Muscle of arm (tissue), 12 donors: ENCODE data around the gene HTRA3. TPM values are rescaled to one million over a fixed set of nuclear protein-coding genes. Genes with fewer than 3 reads are reported as not detected.
A peak's percentile ranks its signal among the peaks of the same experiment; 100 is the strongest.

Experiments used
- DNase-seq: peaks from one replicate; pipeline ENCODE4 v3.0.0-alpha.2; 2013
- polyA plus RNA-seq, 12 donors: library from polyadenylated mRNA; unstranded; fragments of 120-200 nt; gene quantifications; one replicate each; pipeline ENCODE4 v1.2.1, GENCODE V29; 2013; ENCODE audit not compliant: insufficient read length in 12 of 12

Gene HTRA3
- polyA plus RNA-seq, 12 donors, result 29.7 to 62.6 (median 46.4) TPM; not detected in 1

- no peak for DNase-seq
Observed at GRCh38 chr4:8245884-8246833, 23.4 kb upstream of the HTRA3 start.

GRCh38 chr4:8247047-8247930 lies 22.3 kb upstream of the HTRA3 start:
- DNase-seq, result no peak

DNA sequence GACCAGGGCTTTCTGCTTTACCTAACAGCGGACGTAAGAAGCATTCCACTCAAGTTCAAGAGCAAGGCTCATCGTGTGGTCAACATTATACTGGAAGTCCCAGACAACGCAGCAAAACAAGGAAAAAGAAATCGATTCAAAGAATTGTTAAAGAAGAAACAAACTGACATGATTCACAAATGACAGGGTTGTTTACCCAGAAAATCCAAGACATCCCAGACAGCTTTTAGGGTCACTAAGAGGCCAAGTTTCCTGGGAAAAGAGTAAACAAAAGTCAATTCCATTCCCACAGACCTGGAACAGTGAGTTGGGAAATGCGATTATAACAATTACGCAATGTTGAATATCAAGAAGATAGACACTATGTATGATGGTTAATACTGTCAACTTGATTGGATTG lies 21.5 kb upstream of the HTRA3 start:
- DNase-seq, result no peak

- DNase-seq, result no peak
Observed at GRCh38 chr4:8250227-8250626, 19.3 kb upstream of the HTRA3 start.

DNA sequence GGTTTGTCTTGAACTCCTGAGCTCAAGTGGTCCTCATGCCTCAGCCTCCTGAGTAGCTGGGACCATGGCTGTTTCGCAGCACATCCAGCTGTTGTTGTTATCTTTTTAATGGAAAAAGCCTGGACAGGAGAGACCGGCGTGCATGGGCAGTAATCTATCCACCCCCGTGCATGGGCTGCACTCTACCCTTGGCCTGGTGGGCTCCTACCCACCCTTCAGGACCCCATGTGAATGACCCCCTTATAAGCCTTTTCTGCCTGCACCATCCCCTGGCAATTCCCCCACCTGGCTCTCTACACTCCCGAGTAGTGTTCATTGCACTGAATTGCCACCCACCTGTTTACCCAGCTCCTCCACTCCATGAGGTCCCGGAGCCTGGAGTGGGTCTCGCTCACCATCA lies 18.9 kb upstream of the HTRA3 start:
- no peak for DNase-seq

DNA sequence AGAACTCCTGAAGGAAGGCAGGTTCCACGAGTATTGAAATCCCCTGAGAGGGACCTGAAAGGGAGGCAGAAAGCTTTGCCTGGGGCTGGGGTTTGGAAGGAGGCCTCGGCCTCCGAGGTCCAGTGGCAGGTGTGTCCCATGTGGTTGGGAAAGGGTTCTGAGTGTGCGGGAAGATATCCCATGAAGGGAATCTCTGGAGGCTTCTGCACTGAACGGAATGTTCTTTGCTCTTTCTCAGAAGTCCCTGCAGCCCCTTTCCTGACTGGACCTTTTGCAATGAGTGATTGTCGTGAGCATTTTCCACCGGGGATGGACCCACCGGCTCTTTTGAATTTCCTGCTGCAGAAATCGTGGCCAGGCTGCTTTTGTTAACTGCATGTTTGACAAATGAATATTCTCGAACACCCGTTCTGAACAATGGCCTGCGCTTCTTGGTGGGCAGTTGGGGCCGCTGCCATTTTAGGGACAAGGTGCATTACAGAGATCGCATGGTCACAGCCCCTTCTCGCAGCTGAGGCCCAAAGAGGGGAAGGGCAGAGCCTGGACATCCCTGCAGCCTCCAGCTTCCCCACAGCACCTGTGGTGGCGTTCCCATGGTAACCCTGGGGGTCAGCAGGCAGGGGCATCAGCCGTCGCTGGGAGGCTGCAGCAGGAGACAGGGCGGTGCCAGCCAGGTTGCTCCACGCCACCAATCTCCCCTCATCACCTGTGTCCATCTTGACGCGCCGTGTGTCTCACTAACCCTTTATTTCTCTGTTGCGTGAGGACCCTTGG lies 18.3 kb upstream of the HTRA3 start:
- DNase-seq, result no peak

GRCh38 chr4:8252301-8253173 lies 17.0 kb upstream of the HTRA3 start:
- no peak for DNase-seq

GRCh38 chr4:8254076-8254475 lies 15.5 kb upstream of the HTRA3 start:
- DNase-seq, result no peak

DNA sequence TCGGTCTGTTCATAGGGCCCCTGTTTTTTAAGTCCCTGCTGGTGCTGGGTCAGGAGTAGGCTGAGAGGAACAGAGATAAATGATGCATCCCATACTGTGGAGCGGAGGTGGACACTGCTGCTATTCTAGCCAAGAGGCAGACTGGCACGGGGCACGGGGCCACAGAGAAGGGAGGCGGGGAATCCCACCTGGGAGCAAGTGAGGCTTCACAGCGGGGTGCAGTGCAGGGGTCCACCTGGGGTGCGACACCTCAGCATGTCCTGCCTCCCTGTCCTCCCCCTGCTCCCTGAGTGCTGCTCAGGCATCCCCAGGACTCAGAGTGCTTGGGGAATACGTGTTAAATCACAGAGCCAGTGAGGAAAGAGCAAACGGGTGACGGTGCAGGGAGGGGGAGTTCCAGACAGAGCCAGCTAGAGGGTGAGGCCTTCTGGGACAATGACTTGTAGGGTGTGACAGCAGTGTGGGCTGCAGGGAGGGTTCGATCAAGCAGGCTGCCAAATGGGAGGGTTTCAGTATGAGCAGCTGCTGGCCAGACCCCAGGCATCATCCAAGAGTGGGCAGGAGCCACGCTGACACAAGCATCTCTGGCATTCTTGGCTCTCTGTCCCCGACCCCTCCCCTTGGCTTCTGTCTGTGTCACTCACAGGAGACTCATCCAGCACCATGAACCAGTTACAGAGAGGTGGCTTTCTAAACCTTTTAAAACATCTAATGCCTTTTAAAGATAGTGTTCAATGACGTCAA lies 13.7 kb upstream of the HTRA3 start:
- peak; percentile 66 for DNase-seq

DNA sequence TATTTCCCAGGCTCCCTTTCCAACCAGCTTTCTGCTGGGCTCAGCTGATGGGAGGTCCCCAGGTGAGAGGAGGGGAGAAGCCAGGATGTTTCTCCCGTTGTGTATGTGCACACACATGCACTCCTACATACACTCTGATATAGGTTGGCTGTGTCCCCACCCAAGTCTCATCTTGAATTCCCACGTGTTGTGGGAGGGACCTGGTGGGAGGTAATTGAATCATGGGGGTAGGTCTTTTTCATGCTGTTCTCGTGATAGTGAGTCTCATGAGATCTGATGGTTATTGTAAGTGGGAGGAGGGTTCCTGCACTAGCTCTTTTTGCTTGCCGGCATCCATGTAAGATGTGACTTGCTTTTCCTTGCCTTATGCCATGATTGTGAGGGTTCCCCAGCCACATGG lies 11.7 kb upstream of the HTRA3 start:
- DNase-seq, result no peak

DNA sequence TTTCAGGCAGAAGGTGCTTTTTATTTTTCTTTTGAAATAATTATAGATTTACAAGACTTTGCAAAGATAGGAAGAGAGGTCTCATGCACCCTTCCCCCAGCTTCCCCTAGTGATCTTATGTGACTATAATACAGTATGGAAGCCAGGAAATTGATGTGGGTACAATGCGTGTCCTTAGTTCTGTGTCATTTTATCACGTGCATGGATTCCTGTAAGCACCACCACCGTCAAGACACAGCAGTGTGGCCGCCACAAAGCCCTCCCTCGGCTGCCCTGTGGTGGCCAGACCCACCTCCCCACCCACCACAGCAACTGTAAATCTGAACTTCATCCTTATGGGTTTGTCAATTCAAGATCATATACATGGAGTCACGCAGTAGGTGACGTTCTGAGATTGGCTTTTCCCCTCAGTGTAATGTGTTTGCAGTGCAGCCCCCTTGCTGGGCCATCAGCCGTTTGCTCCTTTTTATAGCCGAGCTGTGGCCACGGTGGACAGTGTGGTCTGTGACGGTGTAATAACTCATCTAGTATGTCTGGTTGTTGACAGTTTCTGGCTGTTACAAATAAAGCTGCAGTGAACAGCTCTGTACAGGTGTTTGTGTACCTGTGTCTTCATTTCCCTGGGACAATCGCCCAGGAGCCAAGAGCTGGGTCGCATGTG lies 10.9 kb upstream of the HTRA3 start:
- DNase-seq, result no peak

DNA sequence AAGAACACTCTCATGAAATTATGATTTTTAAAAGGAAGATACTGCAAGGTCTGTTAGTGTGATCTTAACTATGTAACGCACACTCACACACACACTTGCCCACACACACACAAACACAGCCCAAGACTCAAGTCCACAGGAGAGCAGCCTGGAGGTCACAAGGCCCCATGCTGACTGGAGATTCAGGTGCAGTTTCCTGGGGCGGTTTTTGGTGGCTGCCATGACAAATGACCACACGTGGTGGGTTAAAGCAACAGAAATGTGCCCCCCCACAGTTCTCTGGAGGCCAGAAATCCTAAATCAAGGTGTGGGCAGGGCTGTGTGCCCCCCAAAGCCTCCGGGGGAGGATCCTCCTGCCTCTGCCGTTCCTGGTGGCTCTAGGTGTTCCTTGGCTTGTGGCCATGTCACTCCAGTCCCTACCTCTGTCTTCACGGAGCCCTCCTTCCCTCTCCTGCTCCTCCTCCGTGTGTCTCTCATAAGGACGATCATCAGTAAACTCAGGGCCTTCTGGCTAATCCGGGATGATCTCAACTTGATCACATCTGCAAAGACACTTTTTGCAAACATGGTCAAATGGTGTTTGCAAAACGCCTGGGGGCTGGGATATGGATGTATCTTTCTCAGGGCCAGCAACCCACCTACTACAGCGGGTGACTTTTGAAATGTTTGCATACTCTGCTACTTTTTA lies 9.7 kb upstream of the HTRA3 start:
- no peak for DNase-seq

DNA sequence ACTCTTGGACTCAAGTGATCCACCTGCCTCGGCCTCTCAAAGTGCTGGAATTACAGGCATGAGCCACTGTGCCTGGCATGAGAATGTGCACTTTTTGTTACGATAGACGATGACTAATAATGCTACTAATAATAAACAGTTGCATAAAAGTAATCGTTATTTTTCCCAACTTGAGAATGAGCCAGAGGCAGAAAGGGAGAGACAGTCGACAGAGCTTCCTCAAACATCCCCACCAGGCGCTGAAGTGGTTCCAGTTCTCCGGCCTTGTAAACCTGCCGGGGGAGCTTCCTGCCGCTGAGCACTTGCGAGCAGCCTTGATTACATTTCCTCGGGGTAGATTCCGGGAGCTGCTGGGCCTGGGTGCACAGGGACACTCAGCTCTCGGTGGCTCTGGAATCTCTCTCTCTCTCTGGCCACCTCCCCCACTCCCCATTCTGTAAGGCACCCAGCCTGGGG lies 8.9 kb upstream of the HTRA3 start:
- no peak for DNase-seq

- no peak for DNase-seq
Observed at GRCh38 chr4:8261851-8262535, 7.6 kb upstream of the HTRA3 start.

- DNase-seq, result no peak
Observed at GRCh38 chr4:8262637-8263322, 6.8 kb upstream of the HTRA3 start.

GRCh38 chr4:8263397-8263796 lies 6.2 kb upstream of the HTRA3 start:
- DNase-seq, result no peak

DNA sequence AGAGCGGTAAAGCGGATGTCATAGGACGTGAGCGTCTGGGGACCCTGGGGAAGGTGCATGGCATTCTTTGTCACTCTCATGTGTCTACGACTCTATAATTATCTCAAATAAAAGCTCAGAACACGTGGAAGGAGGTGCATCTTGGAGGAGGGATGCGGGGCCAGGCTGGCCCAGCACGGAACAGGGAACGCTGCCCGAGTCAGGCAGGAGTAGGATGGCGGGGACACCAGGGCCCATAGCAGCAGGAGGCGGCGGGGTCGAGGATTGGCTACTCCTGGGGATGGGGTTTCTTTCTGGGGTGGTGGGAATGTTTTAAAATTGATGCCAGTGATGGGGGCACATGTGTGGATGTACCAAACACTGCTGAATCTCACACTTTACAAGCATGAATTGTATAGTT lies 5.4 kb upstream of the HTRA3 start:
- no peak for DNase-seq
